ENCODE data around the gene PGS1.

The PGS1 gene

GRCh38 chr17:78411241-78411857, 32.9 kb downstream of the PGS1 start:
- DNase-seq, result no peak

- peak; percentile 40 for DNase-seq
These were observed 34.0 kb downstream of the PGS1 start for GRCh38 chr17:78412403-78412802.

GRCh38 chr17:78414178-78415162, 36.0 kb downstream of the PGS1 start:
- DNase-seq, result no peak

- DNase-seq, result no peak
These were observed 37.6 kb downstream of the PGS1 start for GRCh38 chr17:78415821-78416711.

GRCh38 chr17:78416791-78417530, 38.5 kb downstream of the PGS1 start:
- DNase-seq, result peak; percentile 72

- DNase-seq, result no peak
These were observed 39.1 kb downstream of the PGS1 start for GRCh38 chr17:78417531-78417909.

- no peak for DNase-seq
These were observed 40.0 kb downstream of the PGS1 start for GRCh38 chr17:78418326-78419026.

- no peak for DNase-seq
These were observed 41.7 kb downstream of the PGS1 start for GRCh38 chr17:78419970-78420815.

GRCh38 chr17:78421084-78421533, 42.7 kb downstream of the PGS1 start:
- no peak for DNase-seq

GRCh38 chr17:78421534-78422266, 43.3 kb downstream of the PGS1 start:
- no peak for DNase-seq

- no peak for DNase-seq
These were observed 43.8 kb downstream of the PGS1 start for GRCh38 chr17:78422267-78422605.

- DNase-seq, result no peak
These were observed 44.6 kb downstream of the PGS1 start for GRCh38 chr17:78422872-78423588.

GRCh38 chr17:78423961-78424675, 45.7 kb downstream of the PGS1 start:
- no peak for DNase-seq

GRCh38 chr17:78425429-78425828, 47.0 kb downstream of the PGS1 start:
- DNase-seq, result no peak

GRCh38 chr17:78426293-78426879, 47.9 kb downstream of the PGS1 start:
- DNase-seq, result no peak

GRCh38 chr17:78427140-78427539, 48.7 kb downstream of the PGS1 start:
- DNase-seq, result no peak

- no peak for DNase-seq
These were observed 49.7 kb downstream of the PGS1 start for GRCh38 chr17:78428025-78428575.

Measured in GF-D8 (cell line).